GM12878 (cell line): Measurements from ENCODE around the gene MYL12A. TPM values are rescaled to one million over a fixed set of nuclear protein-coding genes. Genes with fewer than 3 reads are reported as not detected.

Experiments used
- ATAC-seq: fragments of 200-7000 bp; cut with Tn5 transposase; 3 replicates; pipeline ENCODE4 v1.9.1; 2020; ENCODE audit warnings: mild to moderate bottlenecking, moderate library complexity
- BruUV-seq: library from RNA; stranded (reverse); fragments of 400-500 nt; replicated peaks from 2 replicates; lab custom pipeline; 2021; lab: Mats Ljungman, UMichigan
- CTCF ChIA-PET: fragments of 300-600 bp; sonication (Branson Sonifier 250); formaldehyde crosslinking; extraction: SDS; loops from one replicate; lab custom pipeline; 2021; ENCODE audit warnings: inconsistent platforms; lab: Yijun Ruan, JAX
- POLR2A ChIA-PET: fragments of 350-600 bp; formaldehyde crosslinking; extraction: SDS; loops from one replicate; lab custom pipeline; 2021; ENCODE audit warnings: inconsistent platforms; lab: Charles Lee
- RAD21 ChIA-PET: fragments of 300-600 bp; sonication (Branson Sonifier 250); formaldehyde crosslinking; loops from one replicate; lab custom pipeline; 2023; ENCODE audit warnings: antibody characterized with exemption; ENCODE audit not compliant: unreplicated experiment; lab: Charles Lee
- SMC1A ChIA-PET: fragments of 300-600 bp; sonication (Branson Sonifier 250); formaldehyde crosslinking; loops from one replicate; lab custom pipeline; 2023; ENCODE audit not compliant: unreplicated experiment, uncharacterized antibody; lab: Charles Lee
- DNase-seq: peaks from one replicate; pipeline ENCODE4 v3.0.0-alpha.2; 2011; ENCODE audit warnings: low read depth, low spot score
- FAIRE-seq: peaks from 3 replicates; lab custom pipeline; 2011; peaks lifted over from hg19 to GRCh38; lab: Jason Lieb, UNC
- H2AFZ ChIP-seq: 2 replicates; pipeline ENCODE4 v1.6.0; 2011; ENCODE audit warnings: low read depth, low read length, control low read depth; ENCODE audit not compliant: control insufficient read depth
- H3K27ac ChIP-seq: 2 replicates; pipeline ENCODE4 v1.5.1; 2011; ENCODE audit warnings: control low read depth; ENCODE audit not compliant: control insufficient read depth, insufficient read depth
- H3K27me3 ChIP-seq, 2 experiments: replicated peaks in 1 of 2; 2 replicates each; pipeline versions ENCODE4 v1.6.0 to v1.6.1; 2011; ENCODE audit warnings: low read length in 1 of 2; ENCODE audit not compliant: control insufficient read depth in 2 of 2, insufficient read depth in 2 of 2
- H3K36me3 ChIP-seq, 2 experiments: 2 replicates each; pipeline ENCODE4 v1.5.1; 2011; ENCODE audit warnings: low read length in 1 of 2; ENCODE audit not compliant: control insufficient read depth in 2 of 2, insufficient read depth in 2 of 2
- H3K4me1 ChIP-seq: 2 replicates; pipeline ENCODE4 v1.6.1; 2011; ENCODE audit warnings: mild to moderate bottlenecking, low read length, moderate library complexity, mixed read lengths; ENCODE audit not compliant: control insufficient read depth, insufficient read depth
- H3K4me2 ChIP-seq: 2 replicates; pipeline ENCODE4 v1.6.0; 2011; ENCODE audit warnings: control low read depth; ENCODE audit not compliant: control insufficient read depth, insufficient read depth
- H3K4me3 ChIP-seq: fragments of 200-600 bp; sonication (generic); 2 replicates; pipeline ENCODE4 v1.5.1; 2016
- H3K79me2 ChIP-seq: 2 replicates; pipeline ENCODE4 v1.6.0; 2011; ENCODE audit warnings: low read length; ENCODE audit not compliant: control insufficient read depth, insufficient read depth
- H3K9ac ChIP-seq: 2 replicates; pipeline ENCODE4 v1.8.0; 2011; ENCODE audit warnings: low read length, control low read depth, mixed read lengths; ENCODE audit not compliant: control insufficient read depth, insufficient read depth
- H3K9me3 ChIP-seq: replicated peaks from 3 replicates; pipeline ENCODE4 v1.5.1; 2011; ENCODE audit warnings: mild to moderate bottlenecking, low read length; ENCODE audit not compliant: control insufficient read depth, insufficient read depth
- H4K20me1 ChIP-seq: 2 replicates; pipeline ENCODE4 v1.6.0; 2011; ENCODE audit not compliant: control insufficient read depth, insufficient read depth
- JUND ChIP-seq: IDR thresholded peaks from 2 replicates; pipeline ENCODE4 v1.6.1; 2012; ENCODE audit warnings: low read depth, mild to moderate bottlenecking, low read length, improper control_type of control experiment, moderate library complexity
- NFIC ChIP-seq: IDR thresholded peaks from 2 replicates; pipeline ENCODE4 v1.6.1; 2012; ENCODE audit warnings: low read depth, mild to moderate bottlenecking, inconsistent platforms, low read length, moderate library complexity
- SMARCA5 ChIP-seq: fragments of 450-650 bp; IDR thresholded peaks from 2 replicates; pipeline ENCODE4 v1.6.1; 2017; ENCODE audit warnings: mild to moderate bottlenecking
- SUPT20H ChIP-seq: IDR thresholded peaks from 2 replicates; pipeline ENCODE4 v1.6.1; 2011; ENCODE audit warnings: low read depth, mild to moderate bottlenecking, low read length, moderate library complexity, borderline replicate concordance; ENCODE audit not compliant: control insufficient read depth
- WGBS: methylation state at CpG from one replicate; pipeline ENCODE4 v1.1.6; 2016; ENCODE audit warnings: low lambda C conversion rate; ENCODE audit not compliant: insufficient replicate concordance, insufficient coverage; ENCODE audit errors: missing lambda C conversion rate; 5-methylcytosine and 5-hydroxymethylcytosine counted together
- in situ Hi-C: fragments of 300-500 bp; cut with MboI; formaldehyde crosslinking; loops from 9 replicates; pipeline ENCODE4 v1.14.3; 2018; ENCODE audit warnings: mixed read lengths
- intact Hi-C: fragments of 100-400 bp; cut with micrococcal nuclease; formaldehyde crosslinking; loops from one replicate; pipeline ENCODE4 v1.14.2; 2022; ENCODE audit not compliant: unreplicated experiment
- polyA plus RNA-seq, 11 experiments: library from polyadenylated mRNA; depleted of rRNA in 4 of 11; unstranded in 6 of 11; stranded (reverse) in 5 of 11; fragments of >200 nt; fragmentation: Nextera tagmentation in 4 of 11; fragmentation: Illumina TruSeq in 1 of 11; extraction: Ambion mirVana in 4 of 11; extraction: Trizol in 1 of 11; gene quantifications; 1 replicate in 1 of 11; 2 replicates in 10 of 11; pipeline versions ENCODE4 v1.2.1 to v1.2.3, GENCODE V29; 2011 to 2016; ENCODE audit warnings: inconsistent platforms in 2 of 11, missing spikeins in 2 of 11, low read depth in 1 of 11
- total RNA-seq, 4 experiments: library from RNA; depleted of rRNA in 3 of 4; stranded (reverse); fragments of >200 nt in 3 of 4; fragmentation: Illumina TruSeq in 1 of 4; extraction: Trizol in 1 of 4; gene quantifications; 2 replicates each; pipeline versions ENCODE4 v1.2.1 to v1.2.3, GENCODE V29; 2013 to 2021
- TF ChIP-seq, protein P1 (sequence below): fragments of 450-650 bp; IDR thresholded peaks from 2 replicates; pipeline ENCODE4 v1.6.1; 2016; ENCODE audit warnings: mild to moderate bottlenecking
- TF ChIP-seq, protein P2 (sequence below): IDR thresholded peaks from 2 replicates; pipeline ENCODE4 v1.6.1; 2011; ENCODE audit warnings: mild to moderate bottlenecking, low read depth, low read length, moderate library complexity; ENCODE audit not compliant: insufficient replicate concordance

Gene MYL12A
- total and polyA plus RNA-seq, 10 of the 15 experiments (the other 5 are each of a cell fraction or from before 2014, with no cell fraction given): 488 to 1,663 (median 924) TPM

DNA sequence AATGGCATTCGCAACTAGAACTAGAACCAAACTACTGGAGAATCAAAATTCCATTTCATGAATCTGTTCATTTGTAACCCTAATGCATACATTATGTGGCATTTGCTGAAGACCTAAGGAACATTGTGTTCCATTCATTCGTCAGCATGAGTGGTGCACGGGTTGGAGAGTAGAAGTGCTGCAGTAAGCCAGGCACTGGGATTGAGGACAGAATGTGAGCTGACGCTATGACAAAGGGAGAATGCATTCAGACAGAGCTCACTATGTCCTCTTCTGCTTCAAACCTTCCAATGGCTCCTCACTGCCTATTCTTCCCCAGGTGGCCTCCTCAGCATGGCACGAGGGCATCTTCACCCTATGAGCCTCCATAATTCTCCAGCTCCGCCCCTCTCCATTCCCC lies 21.6 kb upstream of the MYL12A start:
- POLR2A ChIA-PET: no interaction called here
- no peak for TF ChIP-seq NFIC
- no peak for TF ChIP-seq JUND
- TF ChIP-seq SUPT20H: no peak
- 68% methylated on average over 6 of the region's 6 CpGs for WGBS
- H2AFZ ChIP-seq: no peak overlapping the region
- SMC1A ChIA-PET: no interaction called here
- no peak overlapping the region for H3K4me3 ChIP-seq
- no peaks in the 10 kb centered on the region for H3K36me3 ChIP-seq
- DNase-seq: no peak
- H3K4me2 ChIP-seq: no peak overlapping the region
- H4K20me1 ChIP-seq: no peaks in the 10 kb centered on the region
- CTCF ChIA-PET: interaction anchor here (1.1 kb wide), 2 partner anchors 16 to 19 kb away, joined by 3 to 4 read pairs; no protein-coding TSS in a partner anchor
- H3K4me1 ChIP-seq: 0 out of 2 replicates have a peak, but pooled peaks cover 2% of the 10 kb centered on the region
- H3K9ac ChIP-seq: no peak overlapping the region
- in situ Hi-C loops (no loop called here), intact Hi-C loops (no loop called here)
- RAD21 ChIA-PET: no interaction called here
- no peak for ATAC-seq
- no peak for FAIRE-seq
- no peaks in the 10 kb centered on the region for H3K79me2 ChIP-seq
- no peaks in the 10 kb centered on the region for H3K27me3 ChIP-seq
- H3K9me3 ChIP-seq: no peaks in the 10 kb centered on the region
- no peak overlapping the region for H3K27ac ChIP-seq
- no TSS peak for BruUV-seq

DNA sequence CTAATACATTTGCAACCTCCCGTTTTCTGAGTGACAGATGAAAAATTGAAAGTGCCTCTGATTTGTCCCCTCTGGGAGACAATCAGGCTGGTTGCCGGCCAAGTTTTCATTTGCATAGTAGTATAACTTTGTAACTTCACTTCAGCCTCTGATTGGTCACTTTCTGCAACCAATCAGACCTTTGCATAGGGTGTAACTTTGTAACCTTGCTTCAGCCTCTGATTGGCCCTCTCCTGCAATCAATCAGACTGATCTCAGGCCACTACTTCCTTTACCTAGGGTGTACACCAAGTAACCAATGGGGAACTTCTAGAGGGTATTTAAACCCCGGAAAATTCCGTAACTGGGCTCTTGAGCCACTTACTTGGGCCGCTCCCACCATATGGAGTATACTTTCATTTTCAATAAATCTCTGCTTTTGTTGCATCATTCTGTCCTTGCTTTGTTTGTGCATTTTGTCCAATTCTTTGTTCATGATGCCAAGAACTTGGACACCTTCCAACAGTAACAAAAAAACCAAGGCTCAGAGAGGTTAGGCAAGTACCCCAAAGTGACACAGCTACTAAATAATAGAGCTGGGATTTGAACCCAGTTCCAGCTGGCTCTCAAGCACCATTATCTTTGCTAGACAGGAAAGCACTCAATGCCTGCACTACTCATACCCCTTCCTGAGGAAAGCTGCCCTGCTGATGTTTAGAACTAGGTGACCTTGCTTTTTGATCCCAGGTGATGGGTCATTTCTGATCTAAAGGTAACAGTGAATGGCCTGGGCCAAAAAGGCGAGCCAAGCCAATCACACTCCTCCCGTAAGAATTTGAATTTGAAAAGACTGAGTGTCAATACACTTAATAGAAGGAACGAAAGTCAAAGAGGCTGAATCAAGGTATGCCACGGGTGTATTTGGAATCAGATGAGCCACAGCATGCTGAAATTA lies 16.9 kb upstream of the MYL12A start:
- no peak overlapping the region for H3K4me3 ChIP-seq
- no peak overlapping the region for H3K27ac ChIP-seq
- no peak overlapping the region for H2AFZ ChIP-seq
- H3K4me1 ChIP-seq: no peaks in the 10 kb centered on the region
- no peaks in the 10 kb centered on the region for H3K36me3 ChIP-seq
- no peak for TF ChIP-seq SMARCA5
- TF ChIP-seq, protein P1, sequence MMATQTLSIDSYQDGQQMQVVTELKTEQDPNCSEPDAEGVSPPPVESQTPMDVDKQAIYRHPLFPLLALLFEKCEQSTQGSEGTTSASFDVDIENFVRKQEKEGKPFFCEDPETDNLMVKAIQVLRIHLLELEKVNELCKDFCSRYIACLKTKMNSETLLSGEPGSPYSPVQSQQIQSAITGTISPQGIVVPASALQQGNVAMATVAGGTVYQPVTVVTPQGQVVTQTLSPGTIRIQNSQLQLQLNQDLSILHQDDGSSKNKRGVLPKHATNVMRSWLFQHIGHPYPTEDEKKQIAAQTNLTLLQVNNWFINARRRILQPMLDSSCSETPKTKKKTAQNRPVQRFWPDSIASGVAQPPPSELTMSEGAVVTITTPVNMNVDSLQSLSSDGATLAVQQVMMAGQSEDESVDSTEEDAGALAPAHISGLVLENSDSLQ: peak; percentile 83
- TF ChIP-seq, protein P2, sequence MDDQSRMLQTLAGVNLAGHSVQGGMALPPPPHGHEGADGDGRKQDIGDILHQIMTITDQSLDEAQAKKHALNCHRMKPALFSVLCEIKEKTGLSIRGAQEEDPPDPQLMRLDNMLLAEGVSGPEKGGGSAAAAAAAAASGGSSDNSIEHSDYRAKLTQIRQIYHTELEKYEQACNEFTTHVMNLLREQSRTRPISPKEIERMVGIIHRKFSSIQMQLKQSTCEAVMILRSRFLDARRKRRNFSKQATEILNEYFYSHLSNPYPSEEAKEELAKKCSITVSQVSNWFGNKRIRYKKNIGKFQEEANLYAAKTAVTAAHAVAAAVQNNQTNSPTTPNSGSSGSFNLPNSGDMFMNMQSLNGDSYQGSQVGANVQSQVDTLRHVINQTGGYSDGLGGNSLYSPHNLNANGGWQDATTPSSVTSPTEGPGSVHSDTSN: peak; percentile 58
- in situ Hi-C loops (no loop called here), intact Hi-C loops (no loop called here)
- peak; percentile 38; the same call in 1 of the 3 replicates for ATAC-seq
- ChIA-PET RAD21 (interaction anchor here (0.6 kb wide), 1 partner anchor 710 kb away, joined by 3 read pairs; no protein-coding TSS in a partner anchor), CTCF (interaction anchor here (0.9 to 2.1 kb wide), 2 partner anchors 10 to 79 kb away, joined by 3 to 10 read pairs; no protein-coding TSS in a partner anchor), SMC1A (interaction anchor here (0.8 to 1.5 kb wide), 2 partner anchors 9 to 237 kb away, joined by 3 read pairs; no protein-coding TSS in a partner anchor), POLR2A (interaction anchor here (0.7 kb wide), 2 partner anchors 311 to 331 kb away, joined by 4 to 5 read pairs; no protein-coding TSS in a partner anchor)
- no peaks in the 10 kb centered on the region for H3K79me2 ChIP-seq
- no peak overlapping the region for H3K9ac ChIP-seq
- WGBS: 82% methylated on average over 9 of the region's 9 CpGs
- no peaks in the 10 kb centered on the region for H4K20me1 ChIP-seq
- no TSS peak for BruUV-seq
- DNase-seq: no peak
- H3K4me2 ChIP-seq: no peak overlapping the region
- no peaks in the 10 kb centered on the region for H3K9me3 ChIP-seq
- H3K27me3 ChIP-seq: no peaks in the 10 kb centered on the region
- FAIRE-seq: no peak
